OCI-LY7 (cell line): ENCODE measurements around the gene INO80D. TPM values are rescaled to one million over a fixed set of nuclear protein-coding genes. Genes with fewer than 3 reads are reported as not detected.
A peak's percentile ranks its signal among the peaks of the same experiment; 100 is the strongest.
"Not testable (repeated sequence)": the region's sequence is repeated elsewhere in the genome, so short reads cannot be mapped to it uniquely, and the experiment has no call there.

ENCODE experiments used
- BruUV-seq: library from RNA; stranded (reverse); fragments of 400-500 nt; replicated peaks from 2 replicates; lab custom pipeline; 2021; lab: Mats Ljungman, UMichigan
- CTCF ChIA-PET: fragments of 300-600 bp; sonication (Branson Sonifier 250); formaldehyde crosslinking; loops from one replicate; lab custom pipeline; 2022; ENCODE audit warnings: antibody characterized with exemption; ENCODE audit not compliant: unreplicated experiment; lab: Charles Lee
- POLR2A ChIA-PET: fragments of 300-600 bp; sonication (Branson Sonifier 250); formaldehyde crosslinking; loops from one replicate; lab custom pipeline; 2022; ENCODE audit warnings: antibody characterized with exemption; lab: Charles Lee
- DNase-seq: peaks from one replicate; pipeline ENCODE4 v3.0.0-alpha.2; 2015; ENCODE audit warnings: low spot score
- H2AFZ ChIP-seq: fragments of 200-600 bp; sonication (generic), shearing (Covaris generic); 2 replicates; pipeline ENCODE4 v1.6.1; 2014; ENCODE audit warnings: mild to moderate bottlenecking, antibody characterized with exemption, low read length, moderate library complexity
- H3K27ac ChIP-seq: fragments of 200-600 bp; sonication (generic); 2 replicates; pipeline ENCODE4 v1.5.1; 2014; ENCODE audit warnings: mixed run types, low read depth, mild to moderate bottlenecking, moderate library complexity, low read length, inconsistent platforms; ENCODE audit not compliant: poor library complexity, severe bottlenecking
- H3K36me3 ChIP-seq: fragments of 200-600 bp; sonication (generic); 2 replicates; pipeline ENCODE4 v1.6.1; 2014; ENCODE audit warnings: mild to moderate bottlenecking, antibody characterized with exemption, low read length, moderate library complexity, mixed read lengths; ENCODE audit not compliant: insufficient read depth
- H3K4me1 ChIP-seq: fragments of 200-600 bp; sonication (generic); 2 replicates; pipeline ENCODE4 v1.5.1; 2014; ENCODE audit warnings: mild to moderate bottlenecking, low read length; ENCODE audit not compliant: insufficient read depth, poor library complexity, severe bottlenecking
- H3K4me2 ChIP-seq: fragments of 200-600 bp; sonication (generic); 2 replicates; pipeline ENCODE4 v1.6.1; 2014; ENCODE audit warnings: mild to moderate bottlenecking, low read length
- H3K4me3 ChIP-seq: fragments of 200-600 bp; sonication (generic); 2 replicates; pipeline ENCODE4 v1.5.1; 2014; ENCODE audit warnings: mild to moderate bottlenecking, low read depth, low read length; ENCODE audit not compliant: poor library complexity, severe bottlenecking
- H3K79me2 ChIP-seq: fragments of 200-600 bp; sonication (generic); 2 replicates; pipeline ENCODE4 v1.6.1; 2016; ENCODE audit warnings: low read depth, mild to moderate bottlenecking, low read length, moderate library complexity, mixed read lengths; ENCODE audit not compliant: insufficient read depth
- H3K9me2 ChIP-seq: fragments of 200-600 bp; sonication (generic); 2 replicates; pipeline ENCODE4 v1.6.1; 2016; ENCODE audit warnings: mild to moderate bottlenecking, low read length, mixed read lengths; ENCODE audit not compliant: insufficient read depth
- H3K9me3 ChIP-seq: fragments of 200-600 bp; sonication (generic); 2 replicates; pipeline ENCODE4 v1.6.1; 2014; ENCODE audit warnings: mild to moderate bottlenecking, mixed run types, low read length, mixed read lengths
- H4K20me1 ChIP-seq: fragments of 200-600 bp; sonication (generic); 2 replicates; pipeline ENCODE4 v1.6.1; 2014; ENCODE audit warnings: mild to moderate bottlenecking, antibody characterized with exemption, low read length, moderate library complexity, mixed read lengths; ENCODE audit not compliant: insufficient read depth
- EZH2phosphoT487 ChIP-seq: fragments of 200-600 bp; sonication (generic); IDR thresholded peaks from 2 replicates; pipeline ENCODE4 v1.6.1; 2018; ENCODE audit warnings: low read depth, borderline replicate concordance, mild to moderate bottlenecking, mixed run types, antibody characterized with exemption, low read length, moderate library complexity, mixed read lengths
- intact Hi-C: fragments of 100-400 bp; cut with micrococcal nuclease; formaldehyde crosslinking; loops from one replicate; pipeline ENCODE4 v1.10.0; 2022; ENCODE audit not compliant: unreplicated experiment
- total RNA-seq, 2 experiments: library from RNA; depleted of rRNA in 1 of 2; stranded (reverse); fragments of >200 nt in 1 of 2; shearing (Covaris generic) in 1 of 2; gene quantifications; 2 replicates each; pipeline ENCODE4 v1.2.3, GENCODE V29; 2014 to 2022
- TF ChIP-seq, protein P1 (sequence below): fragments of 200-600 bp; sonication (generic); conservative IDR thresholded peaks from 2 replicates; pipeline ENCODE4 v1.5.1; 2014; ENCODE audit warnings: mild to moderate bottlenecking, antibody characterized with exemption, low read length, moderate library complexity, mixed read lengths

The INO80D gene
- total RNA-seq, 2 experiments from 2014 or later = 14.2 to 21.6 TPM

DNA sequence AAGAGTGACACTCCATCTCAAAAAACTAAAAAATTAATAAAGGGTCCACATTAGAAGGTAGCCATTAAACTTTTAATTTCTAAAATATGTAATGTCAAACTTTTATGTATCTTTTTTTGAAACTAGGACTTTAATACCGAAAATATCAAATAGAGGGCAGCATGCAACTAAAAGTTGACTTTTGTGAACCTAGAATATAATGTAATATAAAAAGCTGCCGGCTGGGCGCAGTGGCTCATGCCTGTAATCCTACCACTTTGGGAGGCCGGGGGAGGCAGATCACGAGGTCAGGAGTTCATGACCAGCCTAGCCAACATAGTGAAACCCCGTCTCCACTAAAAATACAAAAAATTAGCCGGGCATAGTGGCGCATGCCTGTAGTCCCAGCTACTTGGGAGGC, 62.8 kb downstream of the INO80D start:
- CTCF ChIA-PET = no interaction called here
- POLR2A ChIA-PET = interaction anchor here (0.7 to 0.8 kb wide), 2 partner anchors 10 to 344 kb away, joined by 3 to 8 read pairs; no protein-coding TSS in a partner anchor

DNA sequence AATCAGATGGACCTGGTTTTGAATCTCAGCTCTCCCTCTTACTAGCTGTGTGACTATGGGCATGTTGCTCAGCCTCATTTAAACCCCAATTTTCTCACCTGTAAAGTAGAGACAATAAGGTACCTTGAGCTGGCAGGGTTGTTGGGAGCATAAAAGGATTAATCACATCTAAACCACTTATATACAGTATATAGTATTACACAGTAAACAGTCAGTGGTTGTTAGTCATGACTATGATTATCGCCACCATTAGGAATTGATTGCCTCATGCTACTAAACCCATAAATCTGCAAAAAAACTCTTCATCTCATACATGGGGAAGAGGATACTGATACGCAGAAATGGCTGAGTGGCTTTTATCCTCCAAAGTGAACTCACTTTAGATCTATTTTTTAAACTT, 65.8 kb downstream of the INO80D start:
- ChIA-PET POLR2A (no interaction called here), CTCF (no interaction called here)
- Histone ChIP-seq H3K36me3 (peaks cover 59% of the 10 kb centered on the region), H3K4me1 (no peaks in the 10 kb centered on the region), H2AFZ (no peak overlapping the region), H3K9me3 (peaks cover 17% of the 10 kb centered on the region), H3K4me2 (no peak overlapping the region), H3K27ac (no peak overlapping the region), H4K20me1 (no peaks in the 10 kb centered on the region), H3K79me2 (no peaks in the 10 kb centered on the region), H3K9me2 (no peaks in the 10 kb centered on the region), H3K4me3 (no peak overlapping the region)
- no peak for DNase-seq
- BruUV-seq = no TSS peak
- intact Hi-C loops = no loop called here
- no peak for TF ChIP-seq EZH2phosphoT487
- TF ChIP-seq, protein P1, sequence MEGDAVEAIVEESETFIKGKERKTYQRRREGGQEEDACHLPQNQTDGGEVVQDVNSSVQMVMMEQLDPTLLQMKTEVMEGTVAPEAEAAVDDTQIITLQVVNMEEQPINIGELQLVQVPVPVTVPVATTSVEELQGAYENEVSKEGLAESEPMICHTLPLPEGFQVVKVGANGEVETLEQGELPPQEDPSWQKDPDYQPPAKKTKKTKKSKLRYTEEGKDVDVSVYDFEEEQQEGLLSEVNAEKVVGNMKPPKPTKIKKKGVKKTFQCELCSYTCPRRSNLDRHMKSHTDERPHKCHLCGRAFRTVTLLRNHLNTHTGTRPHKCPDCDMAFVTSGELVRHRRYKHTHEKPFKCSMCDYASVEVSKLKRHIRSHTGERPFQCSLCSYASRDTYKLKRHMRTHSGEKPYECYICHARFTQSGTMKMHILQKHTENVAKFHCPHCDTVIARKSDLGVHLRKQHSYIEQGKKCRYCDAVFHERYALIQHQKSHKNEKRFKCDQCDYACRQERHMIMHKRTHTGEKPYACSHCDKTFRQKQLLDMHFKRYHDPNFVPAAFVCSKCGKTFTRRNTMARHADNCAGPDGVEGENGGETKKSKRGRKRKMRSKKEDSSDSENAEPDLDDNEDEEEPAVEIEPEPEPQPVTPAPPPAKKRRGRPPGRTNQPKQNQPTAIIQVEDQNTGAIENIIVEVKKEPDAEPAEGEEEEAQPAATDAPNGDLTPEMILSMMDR = no peak

More for the DNA sequence above, 62.8 kb downstream of the INO80D start:
- H3K9me3 ChIP-seq = no peaks in the 10 kb centered on the region
- H4K20me1 ChIP-seq = no peaks in the 10 kb centered on the region
- H2AFZ ChIP-seq = no peak overlapping the region
- no peaks in the 10 kb centered on the region for H3K9me2 ChIP-seq
- no TSS peak for BruUV-seq
- no peak for TF ChIP-seq EZH2phosphoT487
- TF ChIP-seq, protein P1 = peak; percentile 30; the same call in 1 of the 2 replicates
- no peak overlapping the region for H3K4me3 ChIP-seq
- no peak for DNase-seq
- no peaks in the 10 kb centered on the region for H3K79me2 ChIP-seq
- H3K36me3 ChIP-seq = peaks cover 42% of the 10 kb centered on the region
- H3K4me2 ChIP-seq = no peak overlapping the region
- no peaks in the 10 kb centered on the region for H3K4me1 ChIP-seq
- H3K27ac ChIP-seq = no peak overlapping the region
- intact Hi-C loops = no loop called here

DNA sequence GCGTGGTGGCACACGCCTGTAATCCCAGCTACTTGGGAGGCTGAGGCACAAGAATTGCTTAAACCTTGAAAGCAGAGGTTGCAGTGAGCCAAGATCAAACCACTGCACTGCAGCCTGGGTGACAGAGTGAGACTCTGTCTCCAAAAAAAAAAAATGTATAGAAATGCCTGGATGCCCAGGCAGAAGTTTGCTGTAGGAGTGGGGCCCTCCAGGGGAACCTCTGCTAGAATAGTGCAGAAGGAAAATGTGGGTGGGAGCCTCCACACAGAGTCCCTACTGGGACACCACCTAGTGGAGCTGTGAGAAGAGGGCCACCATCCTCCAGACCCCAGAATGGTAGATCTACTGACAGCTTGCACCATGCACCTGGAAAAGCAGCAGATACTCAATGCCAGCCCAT, 70.2 kb downstream of the INO80D start:
- DNase-seq = peak; percentile 9
- H3K79me2 ChIP-seq, CTCF ChIA-PET, H3K9me2 ChIP-seq, H3K27ac ChIP-seq, intact Hi-C loops, BruUV-seq, H2AFZ ChIP-seq, H4K20me1 ChIP-seq, H3K4me2 ChIP-seq, H3K4me3 ChIP-seq, H3K4me1 ChIP-seq: not testable (repeated sequence)
- POLR2A ChIA-PET = interaction anchor here (0.7 kb wide), 1 partner anchor 252 kb away, joined by 3 read pairs; no protein-coding TSS in a partner anchor
- Histone ChIP-seq H3K36me3 (peaks cover 75% of the 10 kb centered on the region), H3K9me3 (peaks cover 18% of the 10 kb centered on the region)
